HepG2 (cell line): Measurements from ENCODE around the gene NFKBIL1. TPM values are rescaled to one million over a fixed set of nuclear protein-coding genes. Genes with fewer than 3 reads are reported as not detected.

Source experiments
- BATF2 ChIP-seq: sonication (generic); formaldehyde crosslinking; IDR thresholded peaks from 2 replicates; pipeline ENCODE4 v1.8.0; 2022; ENCODE audit warnings: mild to moderate bottlenecking, missing genetic modification reagents, moderate library complexity
- BRD4 ChIP-seq: sonication (generic); formaldehyde crosslinking; IDR thresholded peaks from 2 replicates; pipeline ENCODE4 v1.4.0; 2020; ENCODE audit warnings: missing genetic modification reagents
- EED ChIP-seq: sonication (generic); formaldehyde crosslinking; IDR thresholded peaks from 2 replicates; pipeline ENCODE4 v1.5.0; 2020; ENCODE audit warnings: mild to moderate bottlenecking, missing genetic modification reagents
- EHMT2 ChIP-seq: fragments of 200-600 bp; sonication (generic); IDR thresholded peaks from 2 replicates; pipeline ENCODE4 v1.7.0; 2017; ENCODE audit warnings: antibody characterized with exemption, low read depth, low read length, borderline replicate concordance
- FOSL2 ChIP-seq: sonication (generic); formaldehyde crosslinking; IDR thresholded peaks from 2 replicates; pipeline ENCODE4 v1.4.0; 2020; ENCODE audit warnings: missing genetic modification reagents
- FOXA3 ChIP-seq: IDR thresholded peaks from 2 replicates; pipeline ENCODE4 v1.6.1; 2016; ENCODE audit warnings: missing genetic modification reagents, missing compliant biosample characterization
- KLF15 ChIP-seq: sonication (generic); formaldehyde crosslinking; IDR thresholded peaks from 2 replicates; pipeline ENCODE4 v1.8.1; 2023; ENCODE audit warnings: borderline replicate concordance, mild to moderate bottlenecking, inconsistent platforms, missing genetic modification reagents, mixed read lengths
- KMT2A ChIP-seq: sonication (generic); formaldehyde crosslinking; IDR thresholded peaks from 2 replicates; pipeline ENCODE4 v1.4.0; 2020; ENCODE audit warnings: missing genetic modification reagents
- MAF1 ChIP-seq: sonication (generic); formaldehyde crosslinking; IDR thresholded peaks from 2 replicates; pipeline ENCODE4 v1.5.0; 2020; ENCODE audit warnings: missing genetic modification reagents, borderline replicate concordance
- MTF2 ChIP-seq: sonication (generic); formaldehyde crosslinking; IDR thresholded peaks from 2 replicates; pipeline ENCODE4 v1.5.0; 2020; ENCODE audit warnings: missing genetic modification reagents, borderline replicate concordance
- NONO ChIP-seq, 2 experiments: fragments of 450-650 bp in 1 of 2; sonication (generic) in 1 of 2; formaldehyde crosslinking in 1 of 2; IDR thresholded peaks in 1 of 2; conservative IDR thresholded peaks in 1 of 2; 2 replicates each; pipeline versions ENCODE4 v1.6.1 to v1.8.0; 2017 to 2022; ENCODE audit warnings: mild to moderate bottlenecking in 1 of 2, missing genetic modification reagents in 1 of 2, moderate library complexity in 1 of 2
- RARA ChIP-seq: IDR thresholded peaks from 2 replicates; pipeline ENCODE4 v1.6.1; 2016; ENCODE audit warnings: missing genetic modification reagents, missing compliant biosample characterization
- RBAK ChIP-seq: sonication (generic); formaldehyde crosslinking; IDR thresholded peaks from 2 replicates; pipeline ENCODE4 v1.5.1; 2020; ENCODE audit warnings: mild to moderate bottlenecking, missing genetic modification reagents
- SMARCC2 ChIP-seq: fragments of 450-650 bp; IDR thresholded peaks from 2 replicates; pipeline ENCODE4 v1.6.1; 2017; ENCODE audit warnings: antibody characterized with exemption, mild to moderate bottlenecking
- SP140L ChIP-seq: sonication (generic); formaldehyde crosslinking; IDR thresholded peaks from 2 replicates; pipeline ENCODE4 v1.4.0; 2020; ENCODE audit warnings: missing genetic modification reagents, borderline replicate concordance
- TOE1 ChIP-seq: sonication (generic); formaldehyde crosslinking; IDR thresholded peaks from 2 replicates; pipeline ENCODE4 v1.4.0; 2020; ENCODE audit warnings: mild to moderate bottlenecking, missing genetic modification reagents
- TRAFD1 ChIP-seq: sonication (generic); formaldehyde crosslinking; IDR thresholded peaks from 2 replicates; pipeline ENCODE4 v1.5.1; 2020; ENCODE audit warnings: missing genetic modification reagents, mild to moderate bottlenecking, borderline replicate concordance
- ZBTB46 ChIP-seq: sonication (generic); formaldehyde crosslinking; IDR thresholded peaks from 2 replicates; pipeline ENCODE4 v1.4.0; 2020; ENCODE audit warnings: mild to moderate bottlenecking, missing genetic modification reagents, borderline replicate concordance
- ZMYM4 ChIP-seq: sonication (generic); formaldehyde crosslinking; IDR thresholded peaks from 2 replicates; pipeline ENCODE4 v1.8.1; 2023; ENCODE audit warnings: mild to moderate bottlenecking, missing genetic modification reagents
- ZNF121 ChIP-seq: sonication (generic); formaldehyde crosslinking; IDR thresholded peaks from 2 replicates; pipeline ENCODE4 v1.5.0; 2020; ENCODE audit warnings: mild to moderate bottlenecking, missing genetic modification reagents
- ZNF124 ChIP-seq: sonication (generic); formaldehyde crosslinking; IDR thresholded peaks from 2 replicates; pipeline ENCODE4 v1.4.0; 2020; ENCODE audit warnings: missing genetic modification reagents
- ZNF143 ChIP-seq: sonication (generic); formaldehyde crosslinking; IDR thresholded peaks from 2 replicates; pipeline ENCODE4 v1.4.0; 2020; ENCODE audit warnings: missing genetic modification reagents
- ZNF232 ChIP-seq: sonication (generic); formaldehyde crosslinking; IDR thresholded peaks from 2 replicates; pipeline ENCODE4 v1.4.0; 2020; ENCODE audit warnings: missing genetic modification reagents, borderline replicate concordance
- ZNF563 ChIP-seq: sonication (generic); formaldehyde crosslinking; IDR thresholded peaks from 2 replicates; pipeline ENCODE4 v1.8.0; 2022; ENCODE audit warnings: mild to moderate bottlenecking, moderate library complexity, missing genetic modification reagents
- ZNF598 ChIP-seq: sonication (generic); formaldehyde crosslinking; IDR thresholded peaks from 2 replicates; pipeline ENCODE4 v1.5.1; 2020; ENCODE audit warnings: mild to moderate bottlenecking, missing genetic modification reagents, borderline replicate concordance
- ZNF75D ChIP-seq: sonication (generic); formaldehyde crosslinking; IDR thresholded peaks from 2 replicates; pipeline ENCODE4 v1.8.1; 2023; ENCODE audit warnings: missing genetic modification reagents, mild to moderate bottlenecking, borderline replicate concordance
- ZSCAN21 ChIP-seq: sonication (generic); formaldehyde crosslinking; IDR thresholded peaks from 2 replicates; pipeline ENCODE4 v1.8.0; 2022; ENCODE audit warnings: mild to moderate bottlenecking, missing genetic modification reagents, moderate library complexity, borderline replicate concordance
- polyA plus RNA-seq, 8 experiments: library from polyadenylated mRNA; depleted of rRNA in 3 of 8; stranded (reverse) in 7 of 8; unstranded in 1 of 8; fragments of >200 nt; fragmentation: Illumina TruSeq in 4 of 8; extraction: Trizol in 4 of 8; gene quantifications; 2 replicates each; pipeline versions ENCODE4 v1.2.1 to v1.2.3, GENCODE V29; 2011 to 2016; ENCODE audit warnings: low read depth in 4 of 8, missing spikeins in 1 of 8, mixed read lengths in 1 of 8; ENCODE audit not compliant: insufficient read depth in 1 of 8
- total RNA-seq, 5 experiments: library from RNA; depleted of rRNA; stranded (reverse); fragments of >200 nt; fragmentation: Illumina TruSeq; extraction: Trizol; gene quantifications; 2 replicates each; pipeline ENCODE4 v1.2.3, GENCODE V29; 2016; ENCODE audit warnings: low read depth in 1 of 5

The NFKBIL1 gene
- total and polyA plus RNA-seq, 2 of the 13 experiments (the other 11 are each of a cell fraction or from before 2014, with no cell fraction given), result 9.7 to 19.5 TPM

GRCh38 chr6:31547727-31548543, 527 bp downstream of the NFKBIL1 start (continued):
- TF ChIP-seq RBAK (CRISPR knock-in tag) (no peak), FOXA3 (CRISPR knock-in tag) (no peak), TOE1 (CRISPR knock-in tag) (no peak), NONO (IDR thresholded peaks at IDR 0.05) (no peak), NONO (CRISPR knock-in tag; conservative IDR thresholded peaks at IDR 0.05) (0 out of 2 replicates have a peak, but pooled peaks have one; percentile 6), ZNF143 (no peak), ZNF121 (CRISPR knock-in tag) (no peak), EED (CRISPR knock-in tag) (peak; percentile 51; the same call in 1 of the 2 replicates), RARA (CRISPR knock-in tag) (0 out of 2 replicates have a peak, but pooled peaks have one; percentile 2), ZNF598 (CRISPR knock-in tag) (no peak), FOSL2 (peak; percentile 2; the same call in 1 of the 2 replicates), ZSCAN21 (CRISPR knock-in tag) (0 out of 2 replicates have a peak, but pooled peaks have one; percentile 12), BATF2 (0 out of 2 replicates have a peak, but pooled peaks have one; percentile 19), ZNF124 (CRISPR knock-in tag) (0 out of 2 replicates have a peak, but pooled peaks have one; percentile 5), TRAFD1 (CRISPR knock-in tag) (0 out of 2 replicates have a peak, but pooled peaks have one; percentile 6), SMARCC2 (no peak), KLF15 (CRISPR knock-in tag) (no peak), ZNF563 (CRISPR knock-in tag) (no peak), ZNF75D (CRISPR knock-in tag) (0 out of 2 replicates have a peak, but pooled peaks have one; percentile 56), ZBTB46 (peak; percentile 67; the same call in 1 of the 2 replicates), SP140L (CRISPR knock-in tag) (no peak), EHMT2 (no peak), BRD4 (CRISPR knock-in tag) (no peak), KMT2A (peak; percentile 10; the same call in 1 of the 2 replicates), ZMYM4 (CRISPR knock-in tag) (no peak), MTF2 (CRISPR knock-in tag) (no peak), ZNF232 (CRISPR knock-in tag) (no peak), MAF1 (CRISPR knock-in tag) (no peak)
